Pericardium fibroblast (primary cell): ENCODE data around the gene ANO7. TPM values are rescaled to one million over a fixed set of nuclear protein-coding genes. Genes with fewer than 3 reads are reported as not detected.

ENCODE experiments used
- total RNA-seq: library from RNA; depleted of rRNA; stranded (reverse); fragments of >200 nt; gene quantifications from 2 replicates; pipeline ENCODE4 v1.2.3, GENCODE V29; 2015

ANO7 gene
- total RNA-seq: 0.51 and 0.70 TPM in 2 replicates

DNA sequence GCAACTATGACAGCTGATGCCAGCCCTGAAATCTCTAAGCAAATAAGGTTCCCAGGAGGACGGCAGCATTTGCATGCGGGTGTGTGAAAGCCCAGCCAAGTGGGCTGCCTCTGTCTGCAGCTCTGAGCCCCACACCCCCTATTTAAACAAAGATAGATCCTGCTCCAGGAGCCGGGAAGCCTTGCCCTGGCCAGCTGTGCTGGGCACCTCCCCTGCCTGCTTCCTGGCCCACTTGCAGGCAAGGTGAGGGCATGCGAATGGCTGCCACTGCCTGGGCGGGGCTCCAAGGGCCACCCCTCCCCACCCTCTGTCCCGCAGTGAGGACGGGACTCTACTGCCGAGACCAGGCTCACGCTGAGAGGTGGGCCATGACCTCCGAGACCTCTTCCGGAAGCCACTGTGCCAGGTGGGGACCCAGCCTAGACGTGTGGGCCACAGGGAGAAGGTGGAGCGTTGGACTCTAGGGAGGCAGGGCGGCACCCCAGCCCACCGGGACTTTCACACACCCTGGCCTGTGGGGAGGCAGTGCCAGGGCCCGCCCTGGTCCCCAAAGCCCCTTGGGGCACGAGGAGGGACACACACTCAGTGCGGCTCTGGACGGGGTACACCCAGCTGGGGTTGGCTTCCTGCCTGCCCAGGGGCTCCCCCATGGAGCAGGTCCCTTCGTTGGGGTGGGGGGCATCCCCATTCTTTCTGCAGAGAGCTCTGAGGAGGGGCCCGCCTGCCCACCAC is at the start of gene ANO7:
TSS of gene ANO7 (plus strand) at position 317 of the 732 bp plus-strand sequence. CDS start 1,387 bp downstream, outside the sequence.

GRCh38 chr2:241148891-241149674 is 39.4 kb upstream of the ANO7 start, which contains the start of gene PASK:
Gene PASK (minus strand): TSS chr2:241149472. CDS start chr2:241143032, 6,440 bp downstream.

DNA sequence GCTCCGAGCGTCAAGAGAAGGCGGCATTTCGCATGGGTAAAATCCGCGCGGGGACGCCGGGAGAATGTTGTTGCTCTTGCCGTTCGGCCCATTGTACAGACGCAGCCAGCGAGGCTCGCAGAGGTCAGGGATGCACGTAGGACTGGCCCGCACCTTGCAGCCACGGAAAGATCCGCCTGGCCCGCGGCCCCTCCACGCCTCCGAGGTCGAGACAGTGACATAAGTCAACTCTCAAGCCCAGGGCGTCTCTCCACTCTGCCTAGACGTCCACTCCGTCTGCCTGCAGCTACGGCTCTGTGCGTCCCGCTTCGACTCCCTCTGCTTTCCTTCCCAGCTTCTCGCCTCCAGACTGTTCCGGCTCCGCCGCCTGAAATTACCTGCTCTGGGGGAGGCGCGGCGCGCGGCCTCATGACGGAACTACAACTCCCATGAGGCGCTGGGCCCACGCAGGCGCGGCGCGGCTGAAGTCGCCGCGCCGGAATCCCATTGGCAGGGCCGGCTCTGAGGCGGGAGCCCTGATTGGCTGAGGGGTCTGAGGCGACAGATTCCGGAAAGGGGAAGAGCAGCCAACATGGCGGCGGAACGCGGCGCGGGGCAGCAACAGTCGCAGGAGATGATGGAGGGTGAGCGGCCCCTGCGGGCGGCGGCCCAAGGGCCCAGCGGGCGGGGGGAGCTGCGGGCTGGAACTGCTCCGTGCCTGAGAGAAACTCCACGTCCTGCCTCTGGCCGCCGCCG is 38.4 kb upstream of the ANO7 start, which contains the start of gene PPP1R7:
TSS of gene PPP1R7 (plus strand) at position 543 of the 735 bp plus-strand sequence. CDS start at position 572, 29 bp downstream.

Other genes starting within 250 kb of the ANO7 start
- gene SNED1, start 190.1 kb upstream of the ANO7 start, total RNA-seq: 17.0 and 27.7 TPM in 2 replicates
- gene MTERF4, start 86.4 kb upstream of the ANO7 start, total RNA-seq: 17.3 and 17.4 TPM in 2 replicates
- 1.5 and 3.2 TPM in 2 replicates for gene PASK, start 39.2 kb upstream of the ANO7 start, total RNA-seq
- 40.9 and 74.5 TPM in 2 replicates for gene PPP1R7, start 38.2 kb upstream of the ANO7 start, total RNA-seq
- gene HDLBP, start 127.0 kb downstream of the ANO7 start, total RNA-seq: 520 and 711 TPM in 2 replicates
- 289 and 409 TPM in 2 replicates for gene SEPTIN2, start 127.2 kb downstream of the ANO7 start, total RNA-seq
- 33.5 and 54.5 TPM in 2 replicates for gene FARP2, start 167.6 kb downstream of the ANO7 start, total RNA-seq